GM23338 (cell line): Measurements from ENCODE around the gene CYB5D1. TPM values are rescaled to one million over a fixed set of nuclear protein-coding genes. Genes with fewer than 3 reads are reported as not detected.

ENCODE experiments used
- ATAC-seq: fragments of 200-7000 bp; cut with Tn5 transposase; 3 replicates; pipeline ENCODE4 v1.9.1; 2020
- DNase-seq: peaks from one replicate; pipeline ENCODE4 v3.0.0-alpha.2; 2015; ENCODE audit warnings: low spot score
- H2AFZ ChIP-seq: fragments of 200-600 bp; sonication (generic); 2 replicates; pipeline ENCODE4 v1.8.0; 2016; ENCODE audit warnings: antibody characterized with exemption, mild to moderate bottlenecking, moderate library complexity
- H3F3A ChIP-seq: fragments of 200-600 bp; sonication (generic); replicated peaks from 2 replicates; pipeline ENCODE4 v1.8.0; 2017; ENCODE audit warnings: antibody characterized with exemption, mixed run types, low read depth
- H3K27ac ChIP-seq: fragments of 200-600 bp; sonication (generic); 2 replicates; pipeline ENCODE4 v1.6.1; 2016; ENCODE audit warnings: low read depth
- H3K27me3 ChIP-seq: fragments of 200-600 bp; sonication (generic); 2 replicates; pipeline ENCODE4 v1.8.0; 2016; ENCODE audit warnings: mild to moderate bottlenecking, mixed run types, moderate library complexity; ENCODE audit not compliant: insufficient read depth
- H3K36me3 ChIP-seq: fragments of 200-600 bp; sonication (generic); 2 replicates; pipeline ENCODE4 v1.8.0; 2016; ENCODE audit warnings: mild to moderate bottlenecking; ENCODE audit not compliant: insufficient read depth
- H3K4me1 ChIP-seq: fragments of 200-600 bp; sonication (generic); 2 replicates; pipeline ENCODE4 v1.8.0; 2016; ENCODE audit warnings: mild to moderate bottlenecking, moderate library complexity; ENCODE audit not compliant: insufficient read depth
- H3K4me2 ChIP-seq: fragments of 200-600 bp; sonication (generic); 2 replicates; pipeline ENCODE4 v1.7.1; 2017; ENCODE audit warnings: mixed run types
- H3K4me3 ChIP-seq: fragments of 200-600 bp; sonication (generic); 2 replicates; pipeline ENCODE4 v1.6.1; 2016; ENCODE audit warnings: mixed run types
- H3K79me2 ChIP-seq: fragments of 200-600 bp; sonication (generic); replicated peaks from 2 replicates; pipeline ENCODE4 v1.8.0; 2017; ENCODE audit warnings: mild to moderate bottlenecking; ENCODE audit not compliant: insufficient read depth
- H3K9me2 ChIP-seq: fragments of 200-600 bp; sonication (generic); 2 replicates; pipeline ENCODE4 v1.8.0; 2017; ENCODE audit not compliant: insufficient read depth
- H4K20me1 ChIP-seq: fragments of 200-600 bp; sonication (generic); replicated peaks from 2 replicates; pipeline ENCODE4 v1.8.0; 2017; ENCODE audit warnings: mild to moderate bottlenecking; ENCODE audit not compliant: insufficient read depth
- H3K27ac Mint-ChIP-seq: 2 replicates; pipeline ENCODE4 v1.8.0; 2020; ENCODE audit warnings: inconsistent platforms, mild to moderate bottlenecking, moderate library complexity, mixed read lengths
- H3K27me3 Mint-ChIP-seq: 3 replicates; pipeline ENCODE4 v1.8.0; 2022; ENCODE audit warnings: low read depth, mild to moderate bottlenecking, moderate library complexity, mixed read lengths, inconsistent platforms; ENCODE audit not compliant: insufficient read depth, poor library complexity
- H3K36me3 Mint-ChIP-seq: 3 replicates; pipeline ENCODE4 v1.8.0; 2021; ENCODE audit warnings: low read depth, mild to moderate bottlenecking, inconsistent platforms, moderate library complexity, mixed read lengths
- H3K4me1 Mint-ChIP-seq: 3 replicates; pipeline ENCODE4 v1.8.0; 2020; ENCODE audit warnings: mild to moderate bottlenecking, inconsistent platforms, mixed read lengths
- H3K4me3 Mint-ChIP-seq: 3 replicates; pipeline ENCODE4 v1.8.0; 2021; ENCODE audit warnings: moderate library complexity, mild to moderate bottlenecking, inconsistent platforms, mixed read lengths
- H3K9me3 Mint-ChIP-seq: 3 replicates; pipeline ENCODE4 v1.8.0; 2020; ENCODE audit warnings: moderate library complexity, mild to moderate bottlenecking, inconsistent platforms, mixed read lengths
- CREB1 ChIP-seq: fragments of 250-450 bp; sonication (Bioruptor Pico); IDR thresholded peaks from 2 replicates; pipeline ENCODE4 v1.5.0; 2020; ENCODE audit warnings: low read depth, mild to moderate bottlenecking, moderate library complexity
- EZH2 ChIP-seq: fragments of 200-600 bp; sonication (generic); IDR thresholded peaks from one replicate; pipeline ENCODE4 v1.8.0; 2017; ENCODE audit warnings: antibody characterized with exemption, mild to moderate bottlenecking, low read depth; ENCODE audit not compliant: unreplicated experiment
- EZH2phosphoT487 ChIP-seq: fragments of 200-600 bp; sonication (generic); IDR thresholded peaks from one replicate; pipeline ENCODE4 v1.8.1; 2018; ENCODE audit warnings: antibody characterized with exemption; ENCODE audit not compliant: unreplicated experiment
- JUNB ChIP-seq: IDR thresholded peaks from one replicate; pipeline ENCODE4 v1.6.1; 2016; ENCODE audit warnings: antibody characterized with exemption; ENCODE audit not compliant: unreplicated experiment
- POLR2AphosphoS5 ChIP-seq: IDR thresholded peaks from 2 replicates; pipeline ENCODE4 v1.6.1; 2016; ENCODE audit warnings: antibody characterized with exemption, low read depth
- STAT1 ChIP-seq: IDR thresholded peaks from one replicate; pipeline ENCODE4 v1.6.1; 2016; ENCODE audit warnings: antibody characterized with exemption; ENCODE audit not compliant: unreplicated experiment
- ZNF114 ChIP-seq: fragments of 250-450 bp; sonication (Bioruptor Pico); IDR thresholded peaks from 2 replicates; pipeline ENCODE4 v1.5.0; 2020; ENCODE audit warnings: mild to moderate bottlenecking, moderate library complexity
- polyA plus RNA-seq: library from polyadenylated mRNA; unstranded; fragments of >200 nt; fragmentation: Nextera tagmentation; extraction: Ambion mirVana; gene quantifications from 2 replicates; pipeline ENCODE4 v1.2.1, GENCODE V29; 2016
- total RNA-seq: library from RNA; depleted of rRNA; stranded (reverse); fragments of >200 nt; shearing (Covaris generic); gene quantifications from 2 replicates; pipeline ENCODE4 v1.2.3, GENCODE V29; 2014
- TF ChIP-seq, protein P1 (sequence below): IDR thresholded peaks from 2 replicates; pipeline ENCODE4 v1.6.1; 2016; ENCODE audit warnings: antibody characterized with exemption
- TF ChIP-seq, protein P2 (sequence below), 2 experiments: fragments of 200-600 bp in 1 of 2; sonication (generic) in 1 of 2; conservative IDR thresholded peaks; 2 replicates each; pipeline versions ENCODE4 v1.5.1 to v1.6.1; 2016 to 2017; ENCODE audit warnings: antibody characterized with exemption in 2 of 2, low read depth in 2 of 2, mild to moderate bottlenecking in 2 of 2, moderate library complexity in 1 of 2

CYB5D1 gene
- total and polyA plus RNA-seq, 2 experiments from 2014 or later = 3.5 to 8.4 TPM

DNA sequence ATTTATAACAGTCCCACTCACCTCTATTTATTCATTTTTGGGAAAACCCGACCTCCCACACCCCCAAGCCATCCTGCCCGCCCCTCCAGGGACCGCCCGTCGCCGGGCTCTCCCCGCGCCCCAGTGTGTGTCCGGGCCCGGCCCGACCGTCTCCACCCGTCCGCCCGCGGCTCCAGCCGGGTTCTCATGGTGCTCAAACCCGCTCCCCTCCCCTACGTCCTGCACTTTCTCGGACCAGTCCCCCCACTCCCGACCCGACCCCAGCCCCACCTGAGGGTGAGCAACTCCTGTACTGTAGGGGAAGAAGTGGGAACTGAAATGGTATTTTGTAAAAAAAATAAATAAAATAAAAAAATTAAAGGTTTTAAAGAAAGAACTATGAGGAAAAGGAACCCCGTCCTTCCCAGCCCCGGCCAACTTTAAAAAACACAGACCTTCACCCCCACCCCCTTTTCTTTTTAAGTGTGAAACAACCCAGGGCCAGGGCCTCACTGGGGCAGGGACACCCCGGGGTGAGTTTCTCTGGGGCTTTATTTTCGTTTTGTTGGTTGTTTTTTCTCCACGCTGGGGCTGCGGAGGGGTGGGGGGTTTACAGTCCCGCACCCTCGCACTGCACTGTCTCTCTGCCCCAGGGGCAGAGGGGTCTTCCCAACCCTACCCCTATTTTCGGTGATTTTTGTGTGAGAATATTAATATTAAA lies 3.6 kb upstream of the CYB5D1 start:
- Mint-ChIP-seq H3K27me3 (peaks cover 27% of the 10 kb centered on the region), H3K4me1 (peaks cover 32% of the 10 kb centered on the region), H3K9me3 (no peaks in the 10 kb centered on the region; the same call in 2 of the 3 replicates), H3K4me3 (peak overlapping the region; percentile 71), H3K27ac (no peak overlapping the region), H3K36me3 (no peaks in the 10 kb centered on the region; the same call in 2 of the 3 replicates)
- H3K4me1 ChIP-seq = peaks cover 45% of the 10 kb centered on the region
- DNase-seq = no peak
- no peaks in the 10 kb centered on the region; the same call in 1 of the 2 replicates for H4K20me1 ChIP-seq
- no peak overlapping the region for H3K27ac ChIP-seq
- no peaks in the 10 kb centered on the region for H3K9me2 ChIP-seq
- peaks cover 7% of the 10 kb centered on the region for H3K79me2 ChIP-seq
- no peak overlapping the region for H2AFZ ChIP-seq
- H3K4me3 ChIP-seq = peak overlapping the region; percentile 55
- no peaks in the 10 kb centered on the region; the same call in 1 of the 2 replicates for H3K36me3 ChIP-seq
- peaks cover 75% of the 10 kb centered on the region for H3K27me3 ChIP-seq
- peaks cover 21% of the 10 kb centered on the region; the same call in 1 of the 2 replicates for H3F3A ChIP-seq
- no peak for ATAC-seq
- TF ChIP-seq JUNB (no peak), EZH2 (peak; percentile 28)
- peak overlapping the region; percentile 89 for H3K4me2 ChIP-seq

DNA sequence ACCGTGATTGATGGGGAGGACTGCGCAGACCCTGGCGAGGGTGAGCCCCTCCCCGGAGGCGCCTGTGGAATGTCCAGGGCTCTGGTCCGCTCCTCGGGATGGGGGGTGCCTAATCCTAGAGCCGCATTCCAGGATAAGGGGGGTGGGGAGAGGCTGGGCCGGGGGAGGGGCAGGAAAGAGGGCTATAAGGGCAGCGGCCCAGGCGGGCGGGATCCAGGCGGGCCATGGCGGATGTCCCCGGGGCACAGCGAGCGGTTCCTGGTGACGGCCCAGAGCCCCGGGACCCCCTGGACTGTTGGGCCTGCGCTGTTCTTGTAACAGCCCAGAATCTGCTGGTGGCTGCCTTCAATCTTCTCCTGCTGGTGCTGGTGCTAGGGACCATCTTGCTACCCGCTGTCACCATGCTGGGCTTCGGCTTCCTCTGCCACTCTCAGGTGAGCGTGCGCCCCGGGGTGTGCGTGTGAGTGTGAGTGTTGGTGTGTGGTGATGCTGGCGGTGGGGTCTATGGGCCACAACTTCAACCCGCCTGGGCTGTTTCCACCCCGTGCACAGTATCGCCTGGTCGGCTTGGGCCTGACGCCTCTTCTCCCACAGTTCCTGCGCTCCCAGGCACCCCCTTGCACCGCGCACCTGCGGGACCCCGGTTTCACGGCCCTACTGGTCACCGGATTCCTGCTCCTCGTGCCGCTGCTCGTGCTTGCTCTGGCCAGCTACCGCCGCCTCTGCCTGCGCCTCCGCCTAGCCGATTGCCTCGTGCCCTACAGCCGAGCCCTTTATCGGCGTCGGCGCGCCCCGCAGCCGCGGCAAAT lies 2.7 kb upstream of the CYB5D1 start, which contains the start of gene TMEM88:
Gene TMEM88, plus strand, starts transcription at position 216 of the 809 bp plus-strand sequence. Its CDS starts 9 bp downstream, at position 225.
- Histone ChIP-seq H3K36me3 (no peaks in the 10 kb centered on the region; the same call in 1 of the 2 replicates), H3K79me2 (peaks cover 7% of the 10 kb centered on the region), H3K4me3 (peak within 1 kb of the TSS; percentile 55), H3K27ac (no peak within 1 kb of the TSS), H4K20me1 (peaks cover 7% of the 10 kb centered on the region), H2AFZ (no peak within 1 kb of the TSS), H3K9me2 (no peaks in the 10 kb centered on the region), H3K27me3 (peaks cover 67% of the 10 kb centered on the region), H3K4me2 (peak within 1 kb of the TSS; percentile 89), H3F3A (peaks cover 21% of the 10 kb centered on the region; the same call in 1 of the 2 replicates), H3K4me1 (peaks cover 43% of the 10 kb centered on the region)
- DNase-seq (peak; percentile 83), ATAC-seq (peak; percentile 1; the same call in 2 of the 3 replicates)
- Mint-ChIP-seq H3K4me3 (peak within 1 kb of the TSS; percentile 71), H3K9me3 (no peaks in the 10 kb centered on the region; the same call in 2 of the 3 replicates), H3K4me1 (peaks cover 33% of the 10 kb centered on the region), H3K36me3 (no peaks in the 10 kb centered on the region; the same call in 1 of the 3 replicates), H3K27ac (no peak within 1 kb of the TSS), H3K27me3 (peaks cover 24% of the 10 kb centered on the region)
- TF ChIP-seq EZH2phosphoT487 (no peak), EZH2 (peak; percentile 67)

DNA sequence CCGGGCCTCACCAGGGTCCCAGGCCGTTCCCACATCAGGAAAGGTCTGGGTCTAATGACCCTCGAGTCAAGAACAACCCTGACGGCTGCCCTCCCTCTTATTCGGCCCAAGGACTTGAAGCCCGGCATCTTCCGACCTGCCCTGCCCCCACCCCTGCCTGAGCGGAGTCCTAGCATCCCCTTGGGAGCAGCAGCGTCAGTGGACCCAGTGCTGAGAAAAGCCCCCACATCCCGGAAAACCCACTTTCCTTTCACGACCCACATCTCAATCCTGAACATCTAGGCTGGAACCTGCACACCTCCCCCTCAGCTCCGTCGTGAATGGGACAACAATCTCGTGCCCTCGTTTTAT lies 2.2 kb upstream of the CYB5D1 start:
- H3K36me3 ChIP-seq = no peaks in the 10 kb centered on the region; the same call in 1 of the 2 replicates
- peaks cover 10% of the 10 kb centered on the region for H4K20me1 ChIP-seq
- no peak overlapping the region for H2AFZ ChIP-seq
- peaks cover 33% of the 10 kb centered on the region for H3K4me1 Mint-ChIP-seq
- DNase-seq (no peak), ATAC-seq (no peak)
- peaks cover 43% of the 10 kb centered on the region for H3K4me1 ChIP-seq
- H3K4me2 ChIP-seq = peak overlapping the region; percentile 89
- H3K27ac ChIP-seq = no peak overlapping the region
- no peaks in the 10 kb centered on the region; the same call in 2 of the 3 replicates for H3K9me3 Mint-ChIP-seq
- peaks cover 7% of the 10 kb centered on the region for H3K79me2 ChIP-seq
- H3K4me3 Mint-ChIP-seq = no peak overlapping the region
- H3K9me2 ChIP-seq = no peaks in the 10 kb centered on the region
- H3F3A ChIP-seq = peaks cover 21% of the 10 kb centered on the region; the same call in 1 of the 2 replicates
- H3K27me3 Mint-ChIP-seq = peaks cover 24% of the 10 kb centered on the region
- H3K36me3 Mint-ChIP-seq = no peaks in the 10 kb centered on the region; the same call in 1 of the 3 replicates
- peak overlapping the region; percentile 55 for H3K4me3 ChIP-seq
- H3K27ac Mint-ChIP-seq = no peak overlapping the region
- H3K27me3 ChIP-seq = peaks cover 61% of the 10 kb centered on the region
- TF ChIP-seq, protein P1, sequence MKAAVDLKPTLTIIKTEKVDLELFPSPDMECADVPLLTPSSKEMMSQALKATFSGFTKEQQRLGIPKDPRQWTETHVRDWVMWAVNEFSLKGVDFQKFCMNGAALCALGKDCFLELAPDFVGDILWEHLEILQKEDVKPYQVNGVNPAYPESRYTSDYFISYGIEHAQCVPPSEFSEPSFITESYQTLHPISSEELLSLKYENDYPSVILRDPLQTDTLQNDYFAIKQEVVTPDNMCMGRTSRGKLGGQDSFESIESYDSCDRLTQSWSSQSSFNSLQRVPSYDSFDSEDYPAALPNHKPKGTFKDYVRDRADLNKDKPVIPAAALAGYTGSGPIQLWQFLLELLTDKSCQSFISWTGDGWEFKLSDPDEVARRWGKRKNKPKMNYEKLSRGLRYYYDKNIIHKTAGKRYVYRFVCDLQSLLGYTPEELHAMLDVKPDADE = no peak
- TF ChIP-seq CREB1 (CRISPR knock-in tag) (no peak), ZNF114 (no peak), STAT1 (no peak), POLR2AphosphoS5 (no peak), JUNB (no peak)
- TF ChIP-seq, protein P2, sequence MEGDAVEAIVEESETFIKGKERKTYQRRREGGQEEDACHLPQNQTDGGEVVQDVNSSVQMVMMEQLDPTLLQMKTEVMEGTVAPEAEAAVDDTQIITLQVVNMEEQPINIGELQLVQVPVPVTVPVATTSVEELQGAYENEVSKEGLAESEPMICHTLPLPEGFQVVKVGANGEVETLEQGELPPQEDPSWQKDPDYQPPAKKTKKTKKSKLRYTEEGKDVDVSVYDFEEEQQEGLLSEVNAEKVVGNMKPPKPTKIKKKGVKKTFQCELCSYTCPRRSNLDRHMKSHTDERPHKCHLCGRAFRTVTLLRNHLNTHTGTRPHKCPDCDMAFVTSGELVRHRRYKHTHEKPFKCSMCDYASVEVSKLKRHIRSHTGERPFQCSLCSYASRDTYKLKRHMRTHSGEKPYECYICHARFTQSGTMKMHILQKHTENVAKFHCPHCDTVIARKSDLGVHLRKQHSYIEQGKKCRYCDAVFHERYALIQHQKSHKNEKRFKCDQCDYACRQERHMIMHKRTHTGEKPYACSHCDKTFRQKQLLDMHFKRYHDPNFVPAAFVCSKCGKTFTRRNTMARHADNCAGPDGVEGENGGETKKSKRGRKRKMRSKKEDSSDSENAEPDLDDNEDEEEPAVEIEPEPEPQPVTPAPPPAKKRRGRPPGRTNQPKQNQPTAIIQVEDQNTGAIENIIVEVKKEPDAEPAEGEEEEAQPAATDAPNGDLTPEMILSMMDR (conservative IDR thresholded peaks at IDR 0.05; ENCODE audit: low read depth in 2 of 2) = no peak
